ENCODE results near the gene EYA2.

Gene EYA2

DNA sequence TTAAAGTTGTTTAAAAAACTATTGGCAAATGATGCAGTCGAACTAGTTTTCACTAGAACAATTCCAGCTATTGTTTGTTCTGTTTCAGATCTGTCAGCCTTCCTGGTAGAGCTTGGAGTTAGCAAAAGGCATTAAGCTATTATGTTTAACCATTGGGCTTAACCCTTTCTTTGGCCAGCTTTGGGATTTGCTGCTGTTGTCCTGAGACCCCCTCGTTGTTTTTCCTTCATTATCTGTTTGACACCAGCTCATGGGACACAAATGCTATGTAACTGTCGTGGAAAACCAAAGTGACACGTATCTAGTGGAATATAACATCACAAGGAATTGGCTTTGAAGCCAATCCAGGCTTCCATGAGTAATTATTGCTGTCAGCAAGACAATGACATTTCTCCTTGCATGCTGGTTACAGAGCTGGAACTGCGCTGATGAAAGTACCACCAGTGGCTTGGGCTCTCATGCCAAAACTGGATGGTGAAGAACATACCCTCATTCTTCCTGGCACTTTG is 96.0 kb downstream of the EYA2 start:
- TF ChIP-seq, protein P1, sequence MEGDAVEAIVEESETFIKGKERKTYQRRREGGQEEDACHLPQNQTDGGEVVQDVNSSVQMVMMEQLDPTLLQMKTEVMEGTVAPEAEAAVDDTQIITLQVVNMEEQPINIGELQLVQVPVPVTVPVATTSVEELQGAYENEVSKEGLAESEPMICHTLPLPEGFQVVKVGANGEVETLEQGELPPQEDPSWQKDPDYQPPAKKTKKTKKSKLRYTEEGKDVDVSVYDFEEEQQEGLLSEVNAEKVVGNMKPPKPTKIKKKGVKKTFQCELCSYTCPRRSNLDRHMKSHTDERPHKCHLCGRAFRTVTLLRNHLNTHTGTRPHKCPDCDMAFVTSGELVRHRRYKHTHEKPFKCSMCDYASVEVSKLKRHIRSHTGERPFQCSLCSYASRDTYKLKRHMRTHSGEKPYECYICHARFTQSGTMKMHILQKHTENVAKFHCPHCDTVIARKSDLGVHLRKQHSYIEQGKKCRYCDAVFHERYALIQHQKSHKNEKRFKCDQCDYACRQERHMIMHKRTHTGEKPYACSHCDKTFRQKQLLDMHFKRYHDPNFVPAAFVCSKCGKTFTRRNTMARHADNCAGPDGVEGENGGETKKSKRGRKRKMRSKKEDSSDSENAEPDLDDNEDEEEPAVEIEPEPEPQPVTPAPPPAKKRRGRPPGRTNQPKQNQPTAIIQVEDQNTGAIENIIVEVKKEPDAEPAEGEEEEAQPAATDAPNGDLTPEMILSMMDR (conservative IDR thresholded peaks at IDR 0.05; ENCODE audit: low read depth, low read length): no peak
- peaks cover 43% of the 10 kb centered on the region; the same call in 1 of the 2 replicates for H3K79me2 ChIP-seq (ENCODE audit: insufficient read depth, low read depth)
- H3K4me1 ChIP-seq (ENCODE audit: low read depth, poor library complexity, severe bottlenecking): peaks cover 66% of the 10 kb centered on the region
- 0 out of 2 replicates have a peak, but pooled peaks cover 10% of the 10 kb centered on the region for H3K36me3 ChIP-seq (ENCODE audit: insufficient read depth)
- H4K20me1 ChIP-seq (ENCODE audit: insufficient read depth): peaks cover 19% of the 10 kb centered on the region
- no peak overlapping the region for H3K27ac ChIP-seq
- H3K9ac ChIP-seq: no peak overlapping the region
- H3K4me3 ChIP-seq (IDR thresholded peaks at IDR 0.05; ENCODE audit: insufficient read depth, low read depth, low read length): no peak overlapping the region
- no peak overlapping the region for H3K4me2 ChIP-seq
- H2AFZ ChIP-seq (ENCODE audit: low read depth): no peak overlapping the region
- H3K27me3 ChIP-seq (ENCODE audit: insufficient read depth, low read depth): no peaks in the 10 kb centered on the region

DNA sequence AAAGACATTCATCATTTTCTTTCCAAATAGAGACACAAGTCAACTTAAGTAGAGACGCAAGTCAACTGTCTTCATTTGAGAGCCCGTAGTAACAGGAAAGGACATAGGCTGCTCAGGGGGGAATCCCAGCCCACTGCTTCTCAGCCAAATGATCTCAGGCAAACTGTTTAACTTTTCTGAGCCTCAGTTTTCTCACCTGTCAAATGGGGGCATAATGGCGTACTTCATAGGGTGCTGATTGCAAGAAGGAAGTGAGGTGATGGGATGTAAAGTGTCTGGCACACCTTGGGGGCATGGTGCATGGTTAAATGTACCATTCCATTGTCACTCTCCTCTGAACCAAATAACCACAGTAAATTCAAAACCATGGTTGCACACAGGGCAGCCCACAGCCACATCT is 96.5 kb downstream of the EYA2 start:
- H3K4me3 ChIP-seq (IDR thresholded peaks at IDR 0.05; ENCODE audit: insufficient read depth, low read depth, low read length): no peak overlapping the region
- no peak overlapping the region for H2AFZ ChIP-seq (ENCODE audit: low read depth)

DNA sequence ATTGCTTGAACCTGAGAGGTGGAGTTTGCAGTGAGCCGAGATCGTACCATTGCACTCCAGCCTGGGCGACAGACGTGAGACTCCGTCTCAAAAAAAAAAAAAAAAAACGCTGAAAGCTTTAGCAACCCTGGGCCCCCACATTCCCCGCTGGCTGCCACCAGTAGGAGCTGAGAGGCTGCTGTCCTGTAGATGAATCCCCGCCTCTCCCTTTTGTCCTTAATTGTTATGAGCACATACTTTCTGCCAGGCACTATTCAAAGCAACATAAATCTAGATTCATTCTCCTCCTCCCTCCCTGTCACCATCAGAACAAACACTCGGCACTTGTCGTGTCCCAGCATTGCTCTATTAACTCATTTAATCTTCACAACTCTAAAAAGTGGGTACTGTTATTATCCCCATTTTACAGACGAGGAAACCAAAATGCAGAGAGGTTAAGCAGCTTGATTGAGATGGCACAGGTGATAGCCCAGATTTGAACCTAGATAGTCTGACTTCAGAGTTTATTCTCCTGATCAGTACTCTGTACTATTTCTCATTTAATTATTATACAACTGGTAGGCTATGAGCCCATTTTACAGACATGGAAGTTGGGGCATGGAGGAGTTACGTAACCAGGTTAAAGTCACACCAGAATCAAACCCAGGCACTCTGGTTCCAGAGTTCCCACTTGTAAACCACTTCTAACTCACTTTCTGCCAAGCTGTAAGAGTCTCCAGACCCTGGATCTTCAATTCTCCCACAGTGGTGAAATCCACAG is 97.4 kb downstream of the EYA2 start:
- H3K36me3 ChIP-seq (ENCODE audit: insufficient read depth): 0 out of 2 replicates have a peak, but pooled peaks cover 10% of the 10 kb centered on the region
- peaks cover 9% of the 10 kb centered on the region; the same call in 1 of the 2 replicates for H4K20me1 ChIP-seq (ENCODE audit: insufficient read depth)
- H3K4me3 ChIP-seq (IDR thresholded peaks at IDR 0.05; ENCODE audit: insufficient read depth, low read depth, low read length): no peak overlapping the region
- no peak overlapping the region for H3K27ac ChIP-seq
- no peak overlapping the region; the same call in 1 of the 2 replicates for H3K4me2 ChIP-seq
- no peak overlapping the region for H3K9ac ChIP-seq
- TF ChIP-seq, protein P1 (conservative IDR thresholded peaks at IDR 0.05; ENCODE audit: low read depth, low read length): no peak
- no peaks in the 10 kb centered on the region for H3K27me3 ChIP-seq (ENCODE audit: insufficient read depth, low read depth)
- H3K4me1 ChIP-seq (ENCODE audit: low read depth, poor library complexity, severe bottlenecking): peaks cover 65% of the 10 kb centered on the region
- peaks cover 48% of the 10 kb centered on the region; the same call in 1 of the 2 replicates for H3K79me2 ChIP-seq (ENCODE audit: insufficient read depth, low read depth)
- no peak overlapping the region for H2AFZ ChIP-seq (ENCODE audit: low read depth)

More for the DNA sequence above, 96.5 kb downstream of the EYA2 start:
- Histone ChIP-seq H3K79me2 (ENCODE audit: insufficient read depth, low read depth) (peaks cover 45% of the 10 kb centered on the region; the same call in 1 of the 2 replicates), H3K27me3 (ENCODE audit: insufficient read depth, low read depth) (no peaks in the 10 kb centered on the region), H3K9ac (no peak overlapping the region), H3K36me3 (ENCODE audit: insufficient read depth) (0 out of 2 replicates have a peak, but pooled peaks cover 10% of the 10 kb centered on the region), H3K4me1 (ENCODE audit: low read depth, poor library complexity, severe bottlenecking) (peaks cover 66% of the 10 kb centered on the region), H3K27ac (no peak overlapping the region), H4K20me1 (ENCODE audit: insufficient read depth) (peaks cover 17% of the 10 kb centered on the region), H3K4me2 (no peak overlapping the region)
- TF ChIP-seq, protein P1 (conservative IDR thresholded peaks at IDR 0.05; ENCODE audit: low read depth, low read length): no peak

DNA sequence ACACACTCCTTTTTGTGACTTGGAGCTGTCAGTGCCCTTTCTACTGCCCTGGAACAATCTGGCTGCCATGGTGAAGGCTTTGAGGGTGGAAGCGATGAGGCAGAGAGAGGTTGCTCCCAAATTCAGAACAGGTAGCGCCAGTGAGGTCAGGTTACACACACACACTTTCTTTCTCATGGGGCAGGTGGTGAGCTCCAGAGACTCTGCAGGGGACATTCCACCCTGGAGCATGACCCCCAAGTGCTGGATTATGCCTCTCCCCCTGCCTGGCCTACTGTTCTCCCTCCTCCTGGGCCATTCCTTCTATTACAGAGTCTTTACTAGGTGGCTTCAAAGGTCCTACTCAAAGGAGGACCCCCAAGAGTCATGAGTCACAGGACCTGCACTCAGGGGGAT is 98.0 kb downstream of the EYA2 start:
- H3K4me2 ChIP-seq: no peak overlapping the region; the same call in 1 of the 2 replicates
- H3K79me2 ChIP-seq (ENCODE audit: insufficient read depth, low read depth): peaks cover 44% of the 10 kb centered on the region; the same call in 1 of the 2 replicates
- H3K27ac ChIP-seq: no peak overlapping the region
- TF ChIP-seq, protein P1 (conservative IDR thresholded peaks at IDR 0.05; ENCODE audit: low read depth, low read length): no peak
- H3K9ac ChIP-seq: no peak overlapping the region
- H3K27me3 ChIP-seq (ENCODE audit: insufficient read depth, low read depth): no peaks in the 10 kb centered on the region
- no peak overlapping the region for H3K4me3 ChIP-seq (IDR thresholded peaks at IDR 0.05; ENCODE audit: insufficient read depth, low read depth, low read length)
- 0 out of 2 replicates have a peak, but pooled peaks cover 10% of the 10 kb centered on the region for H3K36me3 ChIP-seq (ENCODE audit: insufficient read depth)
- H4K20me1 ChIP-seq (ENCODE audit: insufficient read depth): peaks cover 4% of the 10 kb centered on the region; the same call in 1 of the 2 replicates
- peaks cover 66% of the 10 kb centered on the region for H3K4me1 ChIP-seq (ENCODE audit: low read depth, poor library complexity, severe bottlenecking)
- H2AFZ ChIP-seq (ENCODE audit: low read depth): no peak overlapping the region

Data from KMS-11 (cell line).